GM19452 (cell line): ENCODE results near the gene TM6SF1.
A peak's percentile ranks its signal among the peaks of the same experiment; 100 is the strongest.
"Not testable (repeated sequence)": the region's sequence is repeated elsewhere in the genome, so short reads cannot be mapped to it uniquely, and the experiment has no call there.

ENCODE experiments used
- ATAC-seq: cut with Tn5 transposase; IDR thresholded peaks from one replicate; pipeline ENCODE4 v1.9.1; 2021; ENCODE audit not compliant: unreplicated experiment

The TM6SF1 gene

GRCh38 chr15:83087576-83087975 is 19.9 kb upstream of the TM6SF1 start:
- ATAC-seq: no peak

DNA sequence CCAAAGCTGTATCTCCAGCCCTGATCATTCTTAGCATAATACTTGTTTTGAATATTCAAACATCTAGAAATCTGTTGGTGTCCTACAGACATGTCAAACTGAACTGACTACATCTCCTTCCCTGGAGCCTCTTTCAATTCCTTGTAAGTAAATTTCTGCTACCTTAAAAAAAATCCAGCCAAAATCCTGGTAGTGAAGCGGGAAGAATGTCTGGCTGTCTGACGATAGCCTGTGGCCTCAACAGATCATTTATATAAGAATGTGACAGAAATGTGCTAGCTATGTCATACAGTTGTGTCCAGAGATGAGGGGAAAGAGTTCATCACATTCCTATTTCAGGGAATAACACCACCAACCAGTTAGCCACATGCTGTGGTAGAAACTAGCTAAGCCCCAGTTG is 18.6 kb upstream of the TM6SF1 start:
- no peak for ATAC-seq

GRCh38 chr15:83090465-83090864 is 17.0 kb upstream of the TM6SF1 start:
- ATAC-seq: no peak

GRCh38 chr15:83091965-83092308 is 15.5 kb upstream of the TM6SF1 start:
- not testable (repeated sequence) for ATAC-seq

DNA sequence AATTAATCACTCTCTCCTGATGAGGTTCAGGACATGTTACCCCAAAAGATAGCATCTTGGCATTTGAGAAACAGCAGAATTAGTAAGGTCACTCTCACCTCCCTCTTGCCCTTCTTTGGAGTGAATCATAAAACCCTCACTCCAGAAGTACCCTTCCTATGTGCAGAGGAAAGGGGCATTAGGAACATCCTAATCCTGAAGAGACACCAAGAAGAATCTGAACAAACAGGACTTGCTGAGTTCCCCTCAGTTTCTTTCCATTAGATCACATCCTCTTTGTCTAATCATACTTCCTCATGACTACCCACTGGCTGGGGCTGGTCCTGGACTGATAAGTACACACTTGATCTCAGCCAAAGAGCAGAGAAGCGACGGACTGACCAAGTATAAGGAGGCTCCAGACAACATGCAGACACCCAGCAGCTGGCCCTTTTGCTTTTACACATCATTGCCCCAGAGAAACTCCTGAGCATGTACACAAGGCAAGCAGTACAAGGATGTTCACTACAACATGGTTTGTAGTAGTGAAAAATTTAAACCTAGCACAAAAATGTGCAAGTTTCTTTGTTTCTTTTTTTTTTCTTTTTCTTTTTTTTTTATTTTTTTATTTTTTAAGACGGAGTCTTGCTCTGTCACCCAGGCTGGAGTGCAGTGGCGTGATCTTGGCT is 15.0 kb upstream of the TM6SF1 start:
- ATAC-seq: peak; percentile 83

- ATAC-seq: no peak
Measured at GRCh38 chr15:83094583-83094982, 12.9 kb upstream of the TM6SF1 start.

GRCh38 chr15:83098079-83098478 is 9.4 kb upstream of the TM6SF1 start:
- ATAC-seq: no peak

DNA sequence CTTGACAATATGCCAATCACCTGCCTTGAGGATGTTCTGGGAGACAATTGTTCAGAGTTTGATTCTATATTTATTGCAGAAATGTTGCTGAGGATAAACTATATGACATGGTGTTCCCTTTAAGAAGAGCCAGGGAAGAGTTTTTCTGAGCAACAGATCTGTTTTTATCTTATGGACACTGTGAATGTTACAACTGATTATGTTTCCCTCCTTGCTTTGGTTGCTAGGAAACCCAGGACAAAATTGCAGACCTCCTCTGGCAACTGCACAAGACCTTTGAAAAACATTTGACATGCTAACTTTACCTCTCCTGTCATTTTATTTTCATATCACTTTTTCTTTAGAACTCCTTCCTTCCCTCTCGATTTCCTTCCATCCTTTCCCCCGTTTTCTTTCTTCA is 8.2 kb upstream of the TM6SF1 start:
- ATAC-seq: no peak

GRCh38 chr15:83100097-83100646 is 7.3 kb upstream of the TM6SF1 start:
- no peak for ATAC-seq

- ATAC-seq: no peak
Measured at GRCh38 chr15:83102346-83102745, 5.1 kb upstream of the TM6SF1 start.

DNA sequence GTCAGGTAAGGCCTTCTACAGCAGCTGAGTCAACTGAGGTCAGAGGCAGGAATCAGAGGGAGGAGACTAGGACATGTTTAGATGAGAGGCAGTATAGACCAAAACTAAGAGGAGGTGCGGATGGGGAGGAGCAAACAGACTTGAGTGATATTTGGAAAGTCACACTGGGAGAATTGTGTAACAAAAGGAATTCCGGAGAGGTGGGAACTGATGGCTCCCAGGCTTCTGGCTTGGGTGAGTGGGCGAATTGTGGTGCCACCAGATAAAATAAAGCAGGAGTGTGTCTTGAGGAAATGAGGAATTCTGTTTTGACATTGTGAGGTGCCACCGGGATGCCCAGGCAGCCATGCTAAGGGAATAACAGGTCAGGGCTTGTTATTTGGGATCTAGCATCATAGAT is 3.3 kb upstream of the TM6SF1 start:
- no peak for ATAC-seq

GRCh38 chr15:83105440-83105839 is 2.0 kb upstream of the TM6SF1 start:
- ATAC-seq: no peak

DNA sequence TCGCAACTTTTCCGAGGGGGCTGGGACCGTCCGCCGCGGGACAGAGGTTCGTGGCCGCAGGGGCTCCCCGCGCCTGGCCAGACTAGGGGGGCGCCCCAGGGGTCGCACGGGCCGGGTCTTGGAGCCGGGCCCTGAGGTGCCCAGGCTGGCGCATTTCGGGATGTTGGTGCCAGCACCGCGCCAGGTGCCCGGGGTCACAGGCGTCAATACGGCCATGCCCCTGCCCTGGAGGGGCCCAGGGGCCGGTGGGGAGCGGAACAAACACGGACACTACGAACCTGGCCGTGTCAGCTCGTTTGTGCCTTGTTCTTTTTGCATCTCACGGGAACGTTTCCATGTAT is 366 bp downstream of the TM6SF1 start:
- ATAC-seq: no peak

DNA sequence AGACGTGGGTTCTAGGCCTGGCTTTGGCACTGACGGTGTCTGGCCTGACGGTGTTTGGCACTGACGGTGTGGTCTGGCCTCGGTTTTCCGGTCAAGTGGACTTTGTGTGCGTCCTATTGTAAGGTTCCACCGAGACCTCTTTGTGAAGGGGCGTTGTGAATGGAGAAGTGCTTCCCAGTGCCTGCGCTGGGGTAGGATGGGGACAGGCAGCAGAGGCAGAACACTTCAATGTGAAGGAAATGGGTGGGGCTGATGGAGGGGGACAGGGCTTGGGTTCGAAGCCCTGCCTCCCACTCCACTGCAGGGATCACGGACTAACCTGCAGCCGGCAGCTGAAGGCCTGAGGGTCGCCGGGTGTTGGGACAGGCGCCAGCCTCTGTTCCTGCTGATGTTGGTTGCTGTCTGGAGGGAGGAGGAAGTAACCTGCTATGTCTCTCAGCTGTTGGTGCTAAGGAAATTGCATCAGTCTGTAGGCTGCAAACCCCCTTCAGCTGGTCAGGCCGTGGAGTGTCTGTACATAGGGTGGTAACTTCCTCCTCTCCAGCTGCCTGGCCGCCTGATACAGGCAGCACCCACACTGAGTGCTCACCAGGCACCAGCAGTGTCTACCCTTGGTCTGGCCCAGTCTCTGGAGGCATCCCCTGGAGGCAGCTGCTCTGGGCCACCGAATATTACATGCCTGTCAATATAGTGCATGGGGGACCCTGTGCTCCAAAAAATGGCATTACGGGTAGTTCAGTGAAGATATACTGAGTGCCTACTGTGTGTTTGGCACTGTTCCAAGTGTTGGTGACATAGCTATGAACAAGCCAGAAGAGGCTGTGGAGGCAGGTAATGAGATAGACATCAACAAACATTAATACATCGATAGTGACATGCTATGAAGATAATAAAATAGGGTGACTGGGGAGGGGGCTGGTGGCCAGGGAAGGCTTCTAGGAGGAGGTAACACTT is 1.1 kb downstream of the TM6SF1 start:
- peak; percentile 74 for ATAC-seq

- ATAC-seq: no peak
Measured at GRCh38 chr15:83109532-83109931, 2.1 kb downstream of the TM6SF1 start.

GRCh38 chr15:83110381-83110780 is 2.9 kb downstream of the TM6SF1 start:
- no peak for ATAC-seq

DNA sequence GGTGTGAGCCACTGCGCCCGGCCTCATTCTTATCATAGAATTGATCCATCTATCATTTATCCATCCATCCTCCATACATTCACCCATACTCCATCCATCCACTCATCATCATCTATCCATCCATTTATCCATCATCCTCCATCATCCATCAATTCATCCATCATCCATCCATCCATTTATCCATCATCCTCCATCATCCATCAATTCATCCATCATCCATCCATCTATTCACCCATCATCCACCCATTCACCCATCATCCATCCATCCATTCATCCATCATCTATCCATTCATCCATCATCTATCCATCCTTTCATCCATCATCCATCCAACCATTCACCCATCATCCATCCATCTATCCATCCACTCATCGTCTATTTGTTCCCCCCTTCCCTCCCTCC is 3.7 kb downstream of the TM6SF1 start:
- ATAC-seq: no peak

DNA sequence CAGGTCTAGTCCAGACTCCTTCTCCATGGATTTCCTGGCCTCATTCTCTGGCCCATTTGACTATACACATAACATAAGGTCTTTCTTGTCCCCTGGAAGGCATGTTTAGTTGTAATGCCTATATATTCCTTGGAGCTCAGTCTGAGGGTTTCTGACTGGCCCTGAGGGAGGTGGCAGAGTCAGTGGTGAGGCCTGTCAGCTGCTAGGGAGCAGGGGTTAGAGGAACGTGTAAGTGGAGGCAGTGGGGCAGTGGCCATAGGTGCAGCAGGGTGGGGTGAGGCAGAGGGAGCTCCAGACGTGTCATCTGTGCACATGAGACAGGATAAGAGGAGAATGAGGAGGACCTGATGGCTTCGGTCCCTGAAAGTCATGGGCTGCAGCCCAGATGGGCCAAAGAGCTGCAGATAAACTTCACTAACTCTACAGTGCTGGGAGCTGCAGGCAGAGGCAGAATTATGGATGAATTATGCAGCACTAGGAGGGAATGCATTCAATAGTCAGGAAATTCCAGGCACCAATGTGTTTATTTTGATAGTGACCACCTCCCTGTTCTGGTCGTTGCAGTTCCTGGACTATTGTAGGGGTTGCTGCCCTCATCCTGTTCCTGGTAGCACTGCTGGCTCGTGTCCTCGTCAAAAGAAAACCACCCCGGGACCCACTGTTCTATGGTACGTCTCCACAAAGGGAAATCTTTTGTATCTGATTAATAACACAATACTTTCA is 4.9 kb downstream of the TM6SF1 start:
- ATAC-seq: no peak

GRCh38 chr15:83112956-83113299 is 5.5 kb downstream of the TM6SF1 start:
- no peak for ATAC-seq

DNA sequence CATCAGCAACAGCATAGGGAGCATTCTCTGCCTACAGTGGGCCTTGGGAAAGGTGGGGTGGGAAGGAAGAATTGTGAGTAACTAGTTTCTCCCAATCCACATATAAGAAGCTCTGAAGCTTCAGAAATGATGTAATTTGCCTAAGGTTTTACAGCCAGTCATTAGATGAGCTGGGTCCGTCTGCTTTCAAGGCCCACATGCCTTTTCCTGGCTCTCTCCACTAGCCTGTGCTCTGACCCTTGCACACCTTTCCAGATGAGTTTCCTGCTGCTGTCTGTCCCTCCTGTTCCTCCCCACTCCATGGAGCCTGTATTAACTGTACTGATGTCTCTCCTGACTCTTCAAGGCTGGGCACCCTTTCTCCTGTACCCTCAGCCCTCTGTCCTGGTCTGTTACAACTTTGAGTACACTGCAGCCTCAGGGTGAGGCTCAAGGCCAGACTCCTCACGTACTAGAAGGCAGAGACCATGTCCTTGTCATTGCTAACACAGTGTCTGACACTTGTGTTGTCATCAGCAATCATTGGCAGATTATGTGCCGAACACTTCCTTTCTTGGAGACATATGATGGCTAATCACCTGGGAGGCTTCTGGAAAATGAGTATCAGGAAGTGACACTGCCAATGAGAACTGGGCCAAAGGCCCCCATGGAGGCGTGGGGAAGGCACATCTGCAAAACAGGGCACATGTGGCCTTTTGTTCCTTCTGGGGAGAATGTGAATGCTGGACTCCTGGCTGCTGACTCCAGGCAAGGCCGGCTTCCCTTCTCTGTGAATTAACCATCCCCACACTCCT is 6.6 kb downstream of the TM6SF1 start:
- no peak for ATAC-seq

GRCh38 chr15:83114856-83115255 is 7.4 kb downstream of the TM6SF1 start:
- ATAC-seq: no peak
